DND-41 (cell line): ENCODE measurements around the gene GBA2.

Source experiments
- EZH2 ChIP-seq: IDR thresholded peaks from 3 replicates; pipeline ENCODE4 v1.6.1; 2012; ENCODE audit warnings: borderline replicate concordance, low read depth, mild to moderate bottlenecking, moderate library complexity, low read length, inconsistent platforms; ENCODE audit not compliant: severe bottlenecking
- TF ChIP-seq, protein P1 (sequence below): IDR thresholded peaks from 2 replicates; pipeline ENCODE4 v1.5.1; 2012; ENCODE audit warnings: borderline replicate concordance, low read length, moderate library complexity, mild to moderate bottlenecking; ENCODE audit not compliant: poor library complexity, severe bottlenecking; ENCODE audit errors: extremely low read depth

- TF ChIP-seq, protein P1, sequence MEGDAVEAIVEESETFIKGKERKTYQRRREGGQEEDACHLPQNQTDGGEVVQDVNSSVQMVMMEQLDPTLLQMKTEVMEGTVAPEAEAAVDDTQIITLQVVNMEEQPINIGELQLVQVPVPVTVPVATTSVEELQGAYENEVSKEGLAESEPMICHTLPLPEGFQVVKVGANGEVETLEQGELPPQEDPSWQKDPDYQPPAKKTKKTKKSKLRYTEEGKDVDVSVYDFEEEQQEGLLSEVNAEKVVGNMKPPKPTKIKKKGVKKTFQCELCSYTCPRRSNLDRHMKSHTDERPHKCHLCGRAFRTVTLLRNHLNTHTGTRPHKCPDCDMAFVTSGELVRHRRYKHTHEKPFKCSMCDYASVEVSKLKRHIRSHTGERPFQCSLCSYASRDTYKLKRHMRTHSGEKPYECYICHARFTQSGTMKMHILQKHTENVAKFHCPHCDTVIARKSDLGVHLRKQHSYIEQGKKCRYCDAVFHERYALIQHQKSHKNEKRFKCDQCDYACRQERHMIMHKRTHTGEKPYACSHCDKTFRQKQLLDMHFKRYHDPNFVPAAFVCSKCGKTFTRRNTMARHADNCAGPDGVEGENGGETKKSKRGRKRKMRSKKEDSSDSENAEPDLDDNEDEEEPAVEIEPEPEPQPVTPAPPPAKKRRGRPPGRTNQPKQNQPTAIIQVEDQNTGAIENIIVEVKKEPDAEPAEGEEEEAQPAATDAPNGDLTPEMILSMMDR = no peak
- TF ChIP-seq EZH2 = no peak
These were observed 34.9 kb downstream of the GBA2 start for GRCh38 chr9:35714123-35714522.
